ENCODE data around the gene SLC16A12. TPM values are rescaled to one million over a fixed set of nuclear protein-coding genes. Genes with fewer than 3 reads are reported as not detected.

Gene SLC16A12
- total and polyA plus RNA-seq, 11 donors = 1.7 to 6.6 (median 2.9) TPM

DNA sequence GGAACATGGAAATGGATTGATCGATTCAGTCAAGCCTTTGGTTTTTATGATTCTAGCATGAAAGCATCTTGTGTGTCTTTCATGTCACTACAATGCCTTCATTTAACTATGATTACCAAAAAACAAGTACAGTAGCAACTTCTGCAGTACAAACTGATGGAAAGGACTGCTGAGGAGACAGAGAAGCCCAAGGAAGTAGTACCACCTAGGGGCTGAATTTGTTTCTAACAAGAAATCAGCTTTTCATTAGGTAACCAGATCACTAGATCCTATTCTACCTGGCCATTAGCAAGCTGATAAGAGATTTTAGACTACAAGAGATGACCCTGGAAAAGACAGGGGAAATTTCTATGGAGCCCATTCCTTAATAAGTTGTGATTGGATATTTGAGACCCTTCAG is 146.1 kb downstream of the SLC16A12 start:
- WGBS, 4 donors = 68 to 83% (median 79%) methylated on average over 1 of the region's 1 CpG
- ATAC-seq = no peak
- H3K27ac ChIP-seq = no peak overlapping the region

DNA sequence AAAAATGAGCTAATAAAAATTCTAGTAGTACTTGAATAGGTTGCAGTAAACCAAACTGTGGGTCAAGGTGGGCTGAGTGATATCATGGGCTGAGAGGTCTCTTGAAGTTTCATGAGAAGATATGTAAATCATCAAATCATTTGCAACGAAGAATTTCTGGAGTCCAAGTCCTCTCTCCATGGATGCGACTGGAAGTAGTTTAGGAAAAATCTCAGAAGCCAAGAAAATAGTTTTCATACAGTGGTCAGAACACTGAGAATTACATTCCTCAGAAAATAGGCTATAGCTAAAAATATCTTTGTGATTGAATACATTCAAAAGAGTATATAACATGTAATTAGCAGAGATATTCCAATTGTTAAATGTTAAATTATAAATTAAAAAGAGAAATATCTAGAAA is 146.6 kb downstream of the SLC16A12 start:
- WGBS, 4 donors = 65 to 82% (median 76%) methylated on average over 2 of the region's 2 CpGs
- Histone ChIP-seq H3K36me3 (no peaks in the 10 kb centered on the region), H3K27me3 (no peaks in the 10 kb centered on the region), H3K9me3 (no peaks in the 10 kb centered on the region), H3K4me1 (peaks cover 0 to 39% (median 22%) of the 10 kb centered on the region in 12 donors), H3K27ac (no peak overlapping the region), H3K4me3 (no peak overlapping the region)
- no peak for TF ChIP-seq POLR2A (IDR thresholded peaks at IDR 0.05)
- TF ChIP-seq, protein P1, sequence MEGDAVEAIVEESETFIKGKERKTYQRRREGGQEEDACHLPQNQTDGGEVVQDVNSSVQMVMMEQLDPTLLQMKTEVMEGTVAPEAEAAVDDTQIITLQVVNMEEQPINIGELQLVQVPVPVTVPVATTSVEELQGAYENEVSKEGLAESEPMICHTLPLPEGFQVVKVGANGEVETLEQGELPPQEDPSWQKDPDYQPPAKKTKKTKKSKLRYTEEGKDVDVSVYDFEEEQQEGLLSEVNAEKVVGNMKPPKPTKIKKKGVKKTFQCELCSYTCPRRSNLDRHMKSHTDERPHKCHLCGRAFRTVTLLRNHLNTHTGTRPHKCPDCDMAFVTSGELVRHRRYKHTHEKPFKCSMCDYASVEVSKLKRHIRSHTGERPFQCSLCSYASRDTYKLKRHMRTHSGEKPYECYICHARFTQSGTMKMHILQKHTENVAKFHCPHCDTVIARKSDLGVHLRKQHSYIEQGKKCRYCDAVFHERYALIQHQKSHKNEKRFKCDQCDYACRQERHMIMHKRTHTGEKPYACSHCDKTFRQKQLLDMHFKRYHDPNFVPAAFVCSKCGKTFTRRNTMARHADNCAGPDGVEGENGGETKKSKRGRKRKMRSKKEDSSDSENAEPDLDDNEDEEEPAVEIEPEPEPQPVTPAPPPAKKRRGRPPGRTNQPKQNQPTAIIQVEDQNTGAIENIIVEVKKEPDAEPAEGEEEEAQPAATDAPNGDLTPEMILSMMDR (IDR thresholded peaks at IDR 0.05) = no peak
- intact Hi-C loops (cut with DNase I) = loop anchor here in 1 of 10 donors (5.0 kb wide), 1 partner anchor 132 kb away; no protein-coding TSS in a partner anchor
- no peak for DNase-seq
- ATAC-seq = no peak

More for the DNA sequence above, 146.1 kb downstream of the SLC16A12 start:
- H3K9me3 ChIP-seq = no peaks in the 10 kb centered on the region
- intact Hi-C loops (cut with DNase I) = loop anchor here in 1 of 10 donors (5.0 kb wide), 1 partner anchor 132 kb away; no protein-coding TSS in a partner anchor
- no peak overlapping the region for H3K4me3 ChIP-seq
- no peak for DNase-seq
- no peaks in the 10 kb centered on the region for H3K27me3 ChIP-seq
- TF ChIP-seq, protein P1 (IDR thresholded peaks at IDR 0.05) = peak in 10 of 12 donors; percentile 11 to 62 (median 44)
- TF ChIP-seq POLR2A (IDR thresholded peaks at IDR 0.05) = no peak
- peaks cover 0 to 39% (median 26%) of the 10 kb centered on the region in 12 donors for H3K4me1 ChIP-seq
- H3K36me3 ChIP-seq = no peaks in the 10 kb centered on the region

DNA sequence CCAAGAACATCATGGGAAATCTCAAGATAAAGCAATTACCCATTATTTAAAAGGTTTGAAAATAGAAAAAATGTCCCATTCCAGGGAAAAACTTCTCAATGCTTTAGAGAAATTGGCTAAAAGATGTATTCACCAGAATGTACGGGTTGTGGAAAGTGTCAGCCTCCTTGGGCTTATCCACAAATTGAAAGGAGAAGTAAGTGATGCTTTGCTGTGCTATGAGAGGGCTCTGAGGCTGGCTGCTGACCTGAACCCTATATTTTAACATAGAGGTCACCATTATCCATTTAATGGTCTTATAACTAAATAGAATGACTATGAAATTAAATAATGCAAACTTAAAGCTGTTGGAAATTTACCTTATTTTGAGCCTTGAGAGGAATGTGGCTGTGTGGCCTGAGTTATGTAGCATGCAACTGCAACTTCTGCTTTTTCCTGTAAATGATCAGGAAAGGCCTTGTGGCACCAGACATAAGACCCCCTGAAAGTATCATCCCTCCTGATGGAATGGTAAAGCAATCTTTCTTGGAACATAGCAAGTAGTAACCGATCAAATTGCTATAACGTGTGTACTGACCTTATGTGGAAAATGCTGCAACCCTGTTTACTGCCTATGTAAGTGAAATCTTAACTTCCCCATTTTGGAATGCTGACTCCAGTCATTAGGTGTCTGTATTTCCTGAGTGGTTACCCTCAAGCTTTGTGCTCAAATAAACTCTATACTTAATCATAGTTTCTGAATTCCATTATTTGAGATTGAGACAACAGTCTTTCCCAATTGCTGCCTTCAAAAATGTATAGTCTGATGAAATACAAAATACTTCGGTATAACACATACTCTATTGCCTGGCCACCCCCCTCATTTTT is 150.7 kb downstream of the SLC16A12 start:
- Histone ChIP-seq H3K27ac (peak overlapping the region in 1 of 12 donors; percentile 65), H3K27me3 (no peaks in the 10 kb centered on the region), H3K36me3 (no peaks in the 10 kb centered on the region), H3K4me1 (peaks cover 0 to 8% (median 0%) of the 10 kb centered on the region in 12 donors), H3K4me3 (no peak overlapping the region), H3K9me3 (no peaks in the 10 kb centered on the region)
- 85 to 91% (median 90%) methylated on average over 4 of the region's 4 CpGs for WGBS, 4 donors
- DNase-seq (no peak), ATAC-seq (peak in 3 of 4 donors; percentile 39 to 67 (median 66))
- intact Hi-C loops (cut with DNase I) = loop anchor here in 1 of 10 donors (5.0 kb wide), 1 partner anchor 127 kb away; no protein-coding TSS in a partner anchor
- no peak for TF ChIP-seq POLR2A (IDR thresholded peaks at IDR 0.05)
- TF ChIP-seq, protein P1 (IDR thresholded peaks at IDR 0.05) = no peak

DNA sequence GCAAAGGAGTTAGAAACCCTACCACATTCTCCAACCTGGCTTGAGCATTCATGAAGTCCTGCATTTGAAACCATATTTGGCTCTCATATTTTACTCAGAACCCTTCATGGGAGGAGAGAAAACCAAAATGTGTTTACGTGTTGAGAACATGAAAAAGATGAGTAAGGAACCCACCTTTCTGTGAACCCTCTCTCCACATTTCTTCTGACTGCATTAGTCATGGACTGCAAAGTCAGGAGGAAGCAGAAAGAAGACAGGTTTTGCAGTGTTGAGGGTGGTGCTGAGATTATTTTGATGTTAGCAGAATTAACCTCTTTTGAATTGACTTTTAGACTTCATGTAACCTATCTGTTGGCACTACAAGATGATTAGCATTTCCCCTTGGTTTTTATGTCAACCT is 152.6 kb downstream of the SLC16A12 start:
- H3K9me3 ChIP-seq = no peaks in the 10 kb centered on the region
- peaks cover 0 to 8% (median 0%) of the 10 kb centered on the region in 12 donors for H3K4me1 ChIP-seq
- no peak for TF ChIP-seq POLR2A (IDR thresholded peaks at IDR 0.05)
- TF ChIP-seq, protein P1 (IDR thresholded peaks at IDR 0.05) = no peak
- H3K4me3 ChIP-seq = no peak overlapping the region
- no peak for ATAC-seq
- intact Hi-C loops (cut with DNase I) = no loop called here
- WGBS, 4 donors = 93 to 100% (median 97%) methylated on average over 1 of the region's 1 CpG
- no peak for DNase-seq
- H3K36me3 ChIP-seq = no peaks in the 10 kb centered on the region
- H3K27me3 ChIP-seq = no peaks in the 10 kb centered on the region
- H3K27ac ChIP-seq = no peak overlapping the region
